OCI-LY1 (cell line): ENCODE data around the gene CTDSPL.

Source experiments
- H2AFZ ChIP-seq: fragments of 200-600 bp; sonication (generic), shearing (Covaris generic); 2 replicates; pipeline ENCODE4 v1.6.0; 2014; ENCODE audit warnings: antibody characterized with exemption, mild to moderate bottlenecking, low read length
- H3F3A ChIP-seq: fragments of 200-600 bp; sonication (generic), shearing (Covaris generic); 2 replicates; pipeline ENCODE4 v1.6.0; 2014; ENCODE audit warnings: mild to moderate bottlenecking, antibody characterized with exemption, low read length, moderate library complexity; ENCODE audit not compliant: insufficient read depth
- H3K27ac ChIP-seq: fragments of 200-600 bp; sonication (generic); 2 replicates; pipeline ENCODE4 v1.5.1; 2014; ENCODE audit warnings: low read length, mixed run types, mild to moderate bottlenecking, low read depth; ENCODE audit not compliant: poor library complexity, severe bottlenecking
- H3K27me3 ChIP-seq: fragments of 200-600 bp; sonication (generic); 2 replicates; pipeline ENCODE4 v1.6.0; 2014; ENCODE audit warnings: antibody characterized with exemption, mild to moderate bottlenecking, low read length, moderate library complexity; ENCODE audit not compliant: insufficient read depth
- H3K36me3 ChIP-seq: fragments of 200-600 bp; sonication (generic); 2 replicates; pipeline ENCODE4 v1.6.1; 2014; ENCODE audit warnings: mild to moderate bottlenecking, antibody characterized with exemption, low read length, moderate library complexity, mixed read lengths; ENCODE audit not compliant: insufficient read depth
- H3K4me1 ChIP-seq: fragments of 200-600 bp; sonication (generic); 2 replicates; pipeline ENCODE4 v1.5.1; 2014; ENCODE audit warnings: mild to moderate bottlenecking, low read length, moderate library complexity; ENCODE audit not compliant: insufficient read depth, severe bottlenecking
- H3K4me2 ChIP-seq: fragments of 200-600 bp; sonication (generic), shearing (Covaris generic); 2 replicates; pipeline ENCODE4 v1.6.1; 2014; ENCODE audit warnings: low read length
- H3K4me3 ChIP-seq: fragments of 200-600 bp; sonication (generic); 2 replicates; pipeline ENCODE4 v1.5.1; 2014; ENCODE audit warnings: low read length, low read depth, mild to moderate bottlenecking, mixed read lengths; ENCODE audit not compliant: poor library complexity, severe bottlenecking
- H3K79me2 ChIP-seq: fragments of 200-600 bp; shearing (Covaris generic); 2 replicates; pipeline ENCODE4 v1.6.1; 2016; ENCODE audit warnings: mixed run types, low read length, mixed read lengths; ENCODE audit not compliant: insufficient read depth
- H3K9ac ChIP-seq: fragments of 200-600 bp; sonication (generic), shearing (Covaris generic); 2 replicates; pipeline ENCODE4 v1.6.1; 2014; ENCODE audit warnings: mild to moderate bottlenecking, low read length, mixed read lengths
- H3K9me2 ChIP-seq: fragments of 200-600 bp; sonication (generic), shearing (Covaris generic); 2 replicates; pipeline ENCODE4 v1.6.1; 2014; ENCODE audit warnings: low read depth, mild to moderate bottlenecking, low read length, mixed read lengths
- H3K9me3 ChIP-seq: fragments of 200-600 bp; shearing (Covaris generic); 2 replicates; pipeline ENCODE4 v1.6.1; 2014; ENCODE audit warnings: low read length, mixed read lengths
- H4K20me1 ChIP-seq: fragments of 200-600 bp; sonication (generic), shearing (Covaris generic); 2 replicates; pipeline ENCODE4 v1.6.0; 2016; ENCODE audit warnings: mild to moderate bottlenecking, low read length; ENCODE audit not compliant: insufficient read depth
- EZH2 ChIP-seq: fragments of 200-600 bp; sonication (generic), shearing (Covaris generic); IDR thresholded peaks from 2 replicates; pipeline ENCODE4 v1.8.0; 2017; ENCODE audit warnings: borderline replicate concordance, mixed run types, mild to moderate bottlenecking, antibody characterized with exemption, low read length, moderate library complexity, mixed read lengths
- TF ChIP-seq, protein P1 (sequence below): fragments of 200-600 bp; sonication (generic), shearing (Covaris generic); IDR thresholded peaks from 2 replicates; pipeline ENCODE4 v1.5.1; 2017; ENCODE audit warnings: mild to moderate bottlenecking, antibody characterized with exemption, low read length, moderate library complexity, mixed read lengths

Gene CTDSPL

GRCh38 chr3:37861620-37862041 lies at the start of gene CTDSPL:
Gene CTDSPL (plus strand): TSS chr3:37861880. CDS start chr3:37862200, 320 bp downstream.
- no peak within 1 kb of the TSS for H3K9ac ChIP-seq
- no peak within 1 kb of the TSS for H3K27ac ChIP-seq
- H3K36me3 ChIP-seq: no peaks in the 10 kb centered on the region
- H3K9me2 ChIP-seq: no peaks in the 10 kb centered on the region
- TF ChIP-seq EZH2: no peak
- TF ChIP-seq, protein P1, sequence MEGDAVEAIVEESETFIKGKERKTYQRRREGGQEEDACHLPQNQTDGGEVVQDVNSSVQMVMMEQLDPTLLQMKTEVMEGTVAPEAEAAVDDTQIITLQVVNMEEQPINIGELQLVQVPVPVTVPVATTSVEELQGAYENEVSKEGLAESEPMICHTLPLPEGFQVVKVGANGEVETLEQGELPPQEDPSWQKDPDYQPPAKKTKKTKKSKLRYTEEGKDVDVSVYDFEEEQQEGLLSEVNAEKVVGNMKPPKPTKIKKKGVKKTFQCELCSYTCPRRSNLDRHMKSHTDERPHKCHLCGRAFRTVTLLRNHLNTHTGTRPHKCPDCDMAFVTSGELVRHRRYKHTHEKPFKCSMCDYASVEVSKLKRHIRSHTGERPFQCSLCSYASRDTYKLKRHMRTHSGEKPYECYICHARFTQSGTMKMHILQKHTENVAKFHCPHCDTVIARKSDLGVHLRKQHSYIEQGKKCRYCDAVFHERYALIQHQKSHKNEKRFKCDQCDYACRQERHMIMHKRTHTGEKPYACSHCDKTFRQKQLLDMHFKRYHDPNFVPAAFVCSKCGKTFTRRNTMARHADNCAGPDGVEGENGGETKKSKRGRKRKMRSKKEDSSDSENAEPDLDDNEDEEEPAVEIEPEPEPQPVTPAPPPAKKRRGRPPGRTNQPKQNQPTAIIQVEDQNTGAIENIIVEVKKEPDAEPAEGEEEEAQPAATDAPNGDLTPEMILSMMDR: no peak
- no peak within 1 kb of the TSS for H3K4me2 ChIP-seq
- no peaks in the 10 kb centered on the region for H4K20me1 ChIP-seq
- H3F3A ChIP-seq: no peaks in the 10 kb centered on the region
- no peaks in the 10 kb centered on the region for H3K27me3 ChIP-seq
- peaks cover 25% of the 10 kb centered on the region for H3K4me1 ChIP-seq
- no peaks in the 10 kb centered on the region for H3K79me2 ChIP-seq
- H3K4me3 ChIP-seq: no peak within 1 kb of the TSS
- H3K9me3 ChIP-seq: no peaks in the 10 kb centered on the region
- H2AFZ ChIP-seq: no peak within 1 kb of the TSS

- Histone ChIP-seq H3K4me3 (no peak overlapping the region), H3K9me3 (no peaks in the 10 kb centered on the region), H3K4me2 (no peak overlapping the region), H3K36me3 (no peaks in the 10 kb centered on the region), H3K9me2 (no peaks in the 10 kb centered on the region), H3F3A (no peaks in the 10 kb centered on the region), H2AFZ (no peak overlapping the region), H3K79me2 (no peaks in the 10 kb centered on the region), H4K20me1 (no peaks in the 10 kb centered on the region), H3K9ac (no peak overlapping the region), H3K27me3 (no peaks in the 10 kb centered on the region), H3K27ac (no peak overlapping the region), H3K4me1 (no peaks in the 10 kb centered on the region)
- no peak for TF ChIP-seq EZH2
- TF ChIP-seq, protein P1: no peak
Measured at GRCh38 chr3:37812499-37812896, 49.2 kb upstream of the CTDSPL start.

DNA sequence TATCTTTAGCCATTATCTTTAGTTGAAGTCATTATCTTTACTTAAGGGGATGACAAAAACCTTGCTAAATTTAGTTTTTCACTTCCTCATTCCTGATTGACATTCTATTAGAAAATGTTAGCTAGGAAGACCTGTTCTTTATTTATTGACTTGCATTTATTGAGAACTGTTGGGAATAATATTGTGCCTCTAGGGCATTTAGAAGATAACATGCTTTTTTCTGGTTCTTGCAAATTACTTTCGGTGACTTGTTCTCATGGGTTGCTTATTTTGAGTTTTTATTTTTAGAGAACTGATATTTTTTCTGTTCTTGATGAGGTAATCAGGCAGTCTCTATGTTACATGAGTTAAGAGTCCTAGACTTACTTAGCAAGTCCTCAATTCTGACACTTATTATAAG lies 48.3 kb upstream of the CTDSPL start:
- H2AFZ ChIP-seq: no peak overlapping the region
- H3K36me3 ChIP-seq: no peaks in the 10 kb centered on the region
- H3K27me3 ChIP-seq: no peaks in the 10 kb centered on the region
- no peaks in the 10 kb centered on the region for H4K20me1 ChIP-seq
- H3K4me2 ChIP-seq: no peak overlapping the region
- H3K9ac ChIP-seq: no peak overlapping the region
- no peaks in the 10 kb centered on the region for H3K9me2 ChIP-seq
- no peaks in the 10 kb centered on the region for H3K79me2 ChIP-seq
- no peaks in the 10 kb centered on the region for H3K4me1 ChIP-seq
- no peak overlapping the region for H3K4me3 ChIP-seq
- no peaks in the 10 kb centered on the region for H3K9me3 ChIP-seq
- no peaks in the 10 kb centered on the region for H3F3A ChIP-seq
- H3K27ac ChIP-seq: no peak overlapping the region
- TF ChIP-seq, protein P1: no peak
- TF ChIP-seq EZH2: no peak
